BJ (cell line): Measurements from ENCODE around the gene RFX4. TPM values are rescaled to one million over a fixed set of nuclear protein-coding genes. Genes with fewer than 3 reads are reported as not detected.

ENCODE experiments used
- CTCF ChIA-PET: fragments of 350-600 bp; formaldehyde crosslinking; extraction: SDS; loops from one replicate; lab custom pipeline; 2021; ENCODE audit warnings: antibody characterized with exemption, inconsistent platforms; lab: Yijun Ruan, JAX
- POLR2A ChIA-PET: fragments of 300-600 bp; sonication (Branson Sonifier 250); formaldehyde crosslinking; extraction: SDS; loops from one replicate; lab custom pipeline; 2021; ENCODE audit warnings: antibody characterized with exemption; lab: Charles Lee
- DNase-seq: peaks from one replicate; pipeline ENCODE4 v3.0.0-alpha.2; 2011; ENCODE audit warnings: low read depth
- H3K27me3 ChIP-seq: 2 replicates; pipeline ENCODE4 v1.6.0; 2011; ENCODE audit warnings: low read length; ENCODE audit not compliant: control insufficient read depth, insufficient read depth
- H3K36me3 ChIP-seq: 2 replicates; pipeline ENCODE4 v1.5.1; 2011; ENCODE audit warnings: low read length; ENCODE audit not compliant: control insufficient read depth, insufficient read depth
- H3K4me3 ChIP-seq: 2 replicates; pipeline ENCODE4 v1.5.1; 2011; ENCODE audit warnings: low read depth, mild to moderate bottlenecking, control low read depth, low read length
- CTCF ChIP-seq: IDR thresholded peaks from 2 replicates; pipeline ENCODE4 v1.5.1; 2011; ENCODE audit warnings: low read depth, mild to moderate bottlenecking, control low read depth, inconsistent platforms, low read length, moderate library complexity; ENCODE audit not compliant: insufficient read depth
- polyA plus RNA-seq: library from polyadenylated mRNA; depleted of rRNA; stranded (reverse); fragments of >200 nt; gene quantifications from 2 replicates; pipeline ENCODE4 v1.2.3, GENCODE V29; 2011; rRNA removed

RFX4 gene
- polyA plus RNA-seq, 1 experiment, result not detected

- H3K27me3 ChIP-seq, result no peaks in the 10 kb centered on the region
- ChIA-PET POLR2A (no interaction called here), CTCF (no interaction called here)
- TF ChIP-seq CTCF, result no peak
- DNase-seq, result no peak
- H3K4me3 ChIP-seq, result no peak overlapping the region
- peaks cover 2% of the 10 kb centered on the region for H3K36me3 ChIP-seq
These were observed 219.2 kb downstream of the RFX4 start for GRCh38 chr12:106801830-106802533.

- no peak for TF ChIP-seq CTCF
- POLR2A ChIA-PET, result no interaction called here
- Histone ChIP-seq H3K4me3 (no peak overlapping the region), H3K27me3 (no peaks in the 10 kb centered on the region), H3K36me3 (peaks cover 2% of the 10 kb centered on the region)
- no peak for DNase-seq
- CTCF ChIA-PET, result no interaction called here
These were observed 221.9 kb downstream of the RFX4 start for GRCh38 chr12:106804668-106805067.

Other genes starting within 250 kb of the RFX4 start
- 6.4 and 11.1 TPM in 2 replicates for gene POLR3B, start 225.3 kb upstream of the RFX4 start, polyA plus RNA-seq
- 5.6 and 8.3 TPM in 2 replicates for gene RIC8B, start 191.7 kb downstream of the RFX4 start, polyA plus RNA-seq